GM21515 (cell line): ENCODE results near the gene TTYH2.

Source experiments
- ATAC-seq: cut with Tn5 transposase; IDR thresholded peaks from one replicate; pipeline ENCODE4 v1.9.1; 2021; ENCODE audit not compliant: unreplicated experiment

Gene TTYH2

GRCh38 chr17:74194682-74195081 lies 18.7 kb upstream of the TTYH2 start:
- ATAC-seq: no peak

- ATAC-seq: no peak
These were observed 16.6 kb upstream of the TTYH2 start for GRCh38 chr17:74196541-74197317.

GRCh38 chr17:74197801-74198200 lies 15.6 kb upstream of the TTYH2 start:
- ATAC-seq: no peak

GRCh38 chr17:74198694-74199093 lies 14.7 kb upstream of the TTYH2 start:
- ATAC-seq: no peak

GRCh38 chr17:74199306-74200092 lies 13.9 kb upstream of the TTYH2 start:
- no peak for ATAC-seq

GRCh38 chr17:74200112-74200511 lies 13.3 kb upstream of the TTYH2 start:
- ATAC-seq: no peak

GRCh38 chr17:74201250-74201649 lies 12.1 kb upstream of the TTYH2 start:
- ATAC-seq: no peak

GRCh38 chr17:74201948-74202347 lies 11.4 kb upstream of the TTYH2 start:
- ATAC-seq: no peak

GRCh38 chr17:74202938-74203337 lies 10.4 kb upstream of the TTYH2 start:
- ATAC-seq: no peak

- ATAC-seq: peak; percentile 59
These were observed 9.7 kb upstream of the TTYH2 start, which contains the start of gene RPL38 for GRCh38 chr17:74203439-74204240. Gene RPL38, plus strand, starts transcription at chr17:74203678. Its CDS starts 278 bp downstream, at chr17:74203956.

- ATAC-seq: no peak
These were observed 8.9 kb upstream of the TTYH2 start for GRCh38 chr17:74204474-74204873.

GRCh38 chr17:74205274-74205673 lies 8.1 kb upstream of the TTYH2 start:
- no peak for ATAC-seq

GRCh38 chr17:74206332-74206818 lies 7.0 kb upstream of the TTYH2 start:
- ATAC-seq: no peak

- ATAC-seq: no peak
These were observed 2.9 kb upstream of the TTYH2 start for GRCh38 chr17:74210191-74211140.

- ATAC-seq: no peak
These were observed 2.0 kb upstream of the TTYH2 start for GRCh38 chr17:74211141-74211911.

GRCh38 chr17:74211912-74212208 lies 1.5 kb upstream of the TTYH2 start:
- no peak for ATAC-seq

- peak; percentile 10 for ATAC-seq
These were observed 1.0 kb upstream of the TTYH2 start for GRCh38 chr17:74212209-74212912.

GRCh38 chr17:74213861-74214391 lies 555 bp downstream of the TTYH2 start:
- no peak for ATAC-seq
